Stimulated activated CD4-positive, alpha-beta T cell treated with anti-CD3 and anti-CD28 coated beads, Interleukin-15, amount 100 ng/mL, for 48 hours (primary cell): ENCODE measurements around the gene DTX2.
"Not testable (repeated sequence)": the region's sequence is repeated elsewhere in the genome, so short reads cannot be mapped to it uniquely, and the experiment has no call there.

Source experiments
- DNase-seq, 2 donors: peaks; one replicate each; pipeline ENCODE4 v3.0.0-alpha.2; 2020; ENCODE audit warnings: low read depth in 2 of 2

The DTX2 gene

DNA sequence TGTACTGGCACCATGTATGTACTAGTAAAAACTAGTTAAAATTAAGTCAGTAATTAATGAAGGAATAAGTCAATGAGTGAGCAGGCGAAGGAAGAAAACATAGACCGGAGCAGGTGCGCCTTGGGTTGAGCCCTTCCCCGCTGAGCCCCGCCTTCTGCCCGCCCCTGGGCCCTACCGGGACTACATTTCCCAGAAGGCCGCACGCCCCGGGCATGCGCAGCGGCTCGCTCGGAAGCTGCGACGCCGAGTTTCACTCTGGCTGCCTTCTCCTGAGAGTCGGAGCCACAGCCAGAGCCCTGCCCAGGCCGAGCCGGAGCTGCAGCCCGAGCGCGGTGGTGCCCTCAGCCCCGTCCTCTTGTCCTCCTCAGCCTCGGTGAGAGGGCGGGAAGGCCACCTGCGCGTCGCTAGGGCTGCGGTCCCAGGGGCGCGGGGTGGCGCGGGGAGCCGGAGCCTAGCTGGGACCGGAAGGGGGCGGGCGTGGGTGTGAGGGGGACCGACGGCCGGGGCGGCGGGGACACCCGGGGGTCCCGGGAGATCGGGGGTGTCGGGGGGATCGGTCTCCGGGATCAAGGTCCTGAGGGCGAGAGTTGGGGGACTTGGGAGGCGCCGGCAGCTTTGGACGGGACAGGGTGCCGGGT, at the start of gene DTX2:
DTX2 (plus strand) TSS at position 246 of the 638 bp plus-strand sequence. CDS start 18,801 bp downstream, outside the sequence.
- DNase-seq: peak in 1 of 2 donors; percentile 24

DNA sequence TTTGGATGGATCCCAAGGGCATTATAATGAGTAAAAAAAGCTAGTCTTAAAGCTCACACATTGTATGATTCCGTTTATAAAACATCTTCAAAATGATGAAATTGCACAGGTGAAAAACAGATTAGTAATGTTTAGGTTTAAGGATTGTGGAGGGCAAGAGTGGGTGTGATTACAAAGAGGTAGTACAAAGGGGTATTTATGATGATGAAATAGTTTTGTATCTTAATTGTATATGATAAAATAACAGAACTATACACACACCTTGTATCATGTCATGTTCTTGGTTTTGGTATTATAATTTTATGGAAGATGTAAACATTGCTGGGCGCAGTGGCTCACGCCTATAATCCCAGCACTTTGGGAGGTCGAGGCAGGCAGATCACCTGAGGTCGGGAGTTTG, 49.3 kb upstream of the DTX2 start:
- no peak for DNase-seq

DNA sequence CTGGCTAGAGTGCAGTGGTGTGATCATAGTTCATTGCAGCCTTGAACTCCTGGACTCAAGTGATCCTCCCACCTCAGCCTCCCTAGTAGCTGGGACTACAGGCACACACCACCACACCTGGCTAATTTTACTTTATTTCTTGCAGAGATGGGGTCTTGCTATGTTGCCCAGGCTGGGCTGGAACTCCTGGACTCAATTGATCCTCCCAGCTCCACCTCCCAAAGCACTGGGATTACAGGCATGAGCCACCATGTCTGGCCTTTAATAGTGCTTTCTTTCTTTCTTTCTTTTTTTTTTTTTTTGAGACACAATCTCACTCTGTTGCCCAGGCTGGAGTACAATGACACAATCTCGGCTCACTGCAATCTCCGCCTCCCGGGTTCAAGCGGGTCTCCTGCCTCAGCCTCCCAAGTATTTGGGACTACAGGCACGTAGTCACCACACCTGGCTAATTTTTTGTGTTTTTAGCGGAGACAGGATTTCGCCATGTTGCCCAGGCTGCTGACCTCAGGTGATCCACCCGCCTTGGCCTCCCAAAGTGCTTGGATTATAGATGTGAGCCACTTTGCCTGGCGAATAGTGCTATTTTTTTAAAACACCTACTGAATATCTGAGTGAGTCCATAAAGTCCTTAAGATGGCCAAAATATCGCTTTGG, 43.7 kb upstream of the DTX2 start:
- not testable (repeated sequence) for DNase-seq

DNA sequence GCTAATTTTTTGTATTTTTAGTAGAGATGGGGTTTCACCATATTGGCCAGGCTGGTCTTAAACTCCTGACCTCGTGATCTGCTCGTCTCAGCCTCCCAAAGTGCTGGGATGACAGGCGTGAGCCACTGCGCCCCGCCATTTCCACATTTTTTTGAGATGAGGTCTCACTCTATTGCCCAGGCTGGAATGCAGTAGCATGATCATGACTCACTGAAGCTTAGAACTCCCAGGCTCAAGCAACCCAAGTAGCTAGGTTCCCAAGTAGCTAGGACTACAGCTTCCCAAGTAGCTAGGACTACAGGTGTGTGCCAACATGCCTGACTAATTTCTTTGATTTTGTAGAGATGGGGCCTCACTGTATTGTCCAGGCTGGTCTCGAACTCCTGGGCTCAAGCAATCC, 40.4 kb upstream of the DTX2 start:
- not testable (repeated sequence) for DNase-seq

DNA sequence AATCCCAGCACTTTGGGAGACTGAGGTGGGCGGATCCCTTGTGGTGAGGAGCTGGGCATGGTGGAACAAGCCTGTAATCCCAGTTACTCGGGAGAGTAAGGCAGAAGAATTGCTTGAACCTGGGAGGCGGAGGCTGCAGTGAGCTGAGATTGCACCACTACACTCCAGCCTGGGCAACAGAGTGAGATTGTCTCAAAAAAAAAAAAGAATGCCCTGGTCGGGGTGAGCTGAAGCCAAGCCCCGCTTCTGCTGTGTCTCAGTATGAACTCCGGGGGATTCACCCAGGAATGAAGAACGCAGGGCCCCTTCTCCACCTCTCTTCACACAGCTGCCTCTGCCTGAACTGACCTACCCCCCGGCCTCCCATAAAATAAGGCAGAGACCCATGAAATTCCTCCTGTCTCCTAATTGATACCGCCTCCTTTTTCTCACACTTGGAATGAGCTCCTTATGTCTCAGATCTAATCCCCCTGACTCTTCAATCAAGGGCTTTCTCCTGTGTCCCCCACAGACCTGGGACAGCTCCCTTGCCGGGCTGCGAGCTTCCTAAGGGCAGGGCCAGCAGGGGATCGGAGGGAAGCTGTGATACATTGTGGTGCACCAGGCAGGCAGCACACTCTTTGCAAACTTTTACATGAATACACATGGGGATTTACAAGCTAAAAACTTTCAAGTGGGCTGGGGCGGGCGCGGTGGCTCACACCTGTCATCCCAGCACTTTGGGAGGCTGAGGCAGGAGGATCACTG, 37.7 kb upstream of the DTX2 start:
- no peak for DNase-seq

DNA sequence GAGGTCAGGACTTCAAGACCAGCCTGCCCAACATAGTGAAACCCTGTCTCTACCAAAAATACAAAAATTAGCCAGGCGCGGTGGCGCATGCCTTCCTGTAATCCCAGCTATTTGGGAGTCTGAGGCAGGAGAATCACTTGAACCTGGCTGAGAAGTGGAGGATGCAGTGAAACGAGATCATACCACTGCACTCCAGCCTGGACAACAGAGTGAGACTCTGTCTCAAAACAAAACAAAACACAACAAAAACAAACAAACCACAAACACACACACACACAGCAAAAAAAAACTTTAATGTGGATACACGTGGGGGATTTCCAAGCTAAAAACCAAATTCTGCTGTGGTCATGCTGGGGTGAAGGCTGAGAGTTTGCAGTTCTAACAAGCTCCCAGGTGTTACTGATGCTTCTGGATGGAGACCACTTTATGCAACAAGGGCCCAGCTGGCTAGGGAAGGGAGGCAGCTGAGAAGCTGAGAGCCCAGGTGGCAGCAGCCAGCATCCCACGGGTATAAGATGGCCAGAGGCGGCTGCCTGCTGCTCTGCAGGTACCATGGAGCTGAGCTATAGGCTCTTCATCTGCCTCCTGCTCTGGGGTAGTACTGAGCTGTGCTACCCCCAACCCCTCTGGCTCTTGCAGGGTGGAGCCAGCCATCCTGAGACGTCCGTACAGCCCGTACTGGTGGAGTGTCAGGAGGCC, 36.9 kb upstream of the DTX2 start, which contains the start of gene ZP3:
ZP3 (plus strand) TSS at position 538 of the 699 bp plus-strand sequence; CDS start at position 553, 15 bp downstream.
- no peak for DNase-seq

DNA sequence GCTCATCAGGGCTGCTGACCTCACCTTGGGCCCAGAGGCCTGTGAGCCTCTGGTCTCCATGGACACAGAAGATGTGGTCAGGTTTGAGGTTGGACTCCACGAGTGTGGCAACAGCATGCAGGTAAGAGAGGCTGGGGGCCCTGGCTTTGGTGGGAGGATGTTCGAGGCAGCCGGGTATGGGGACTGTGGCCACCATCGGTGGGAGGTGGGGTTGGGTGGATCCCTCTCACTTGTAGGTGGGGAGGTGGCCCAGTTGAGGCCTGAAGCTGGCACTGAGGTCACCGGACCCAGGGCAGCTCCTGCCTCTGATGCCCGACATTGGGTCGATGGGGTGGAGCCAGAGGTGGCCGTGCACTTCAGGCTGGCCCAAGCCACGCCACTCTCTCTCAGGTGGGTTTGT, 36.4 kb upstream of the DTX2 start:
- no peak for DNase-seq

DNA sequence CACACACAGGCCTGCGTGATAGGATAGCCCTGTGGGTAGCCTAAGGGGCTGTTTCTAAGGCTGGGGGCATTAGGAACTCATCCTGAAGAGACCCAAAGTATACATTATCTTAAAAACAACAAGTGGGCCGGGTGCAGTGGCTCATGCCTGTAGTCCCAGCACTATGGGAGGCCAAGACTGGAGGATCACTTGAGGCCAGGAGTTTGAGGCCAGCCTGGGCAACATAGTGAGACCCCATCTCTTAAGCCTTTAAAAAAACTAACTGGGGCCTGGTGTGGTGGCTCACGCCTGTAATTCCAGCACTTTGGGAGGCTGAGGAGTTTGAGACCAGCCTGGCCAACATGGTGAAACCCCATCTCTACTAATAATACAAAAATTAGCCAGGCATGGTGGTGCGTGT, 36.0 kb upstream of the DTX2 start:
- DNase-seq: not testable (repeated sequence)

DNA sequence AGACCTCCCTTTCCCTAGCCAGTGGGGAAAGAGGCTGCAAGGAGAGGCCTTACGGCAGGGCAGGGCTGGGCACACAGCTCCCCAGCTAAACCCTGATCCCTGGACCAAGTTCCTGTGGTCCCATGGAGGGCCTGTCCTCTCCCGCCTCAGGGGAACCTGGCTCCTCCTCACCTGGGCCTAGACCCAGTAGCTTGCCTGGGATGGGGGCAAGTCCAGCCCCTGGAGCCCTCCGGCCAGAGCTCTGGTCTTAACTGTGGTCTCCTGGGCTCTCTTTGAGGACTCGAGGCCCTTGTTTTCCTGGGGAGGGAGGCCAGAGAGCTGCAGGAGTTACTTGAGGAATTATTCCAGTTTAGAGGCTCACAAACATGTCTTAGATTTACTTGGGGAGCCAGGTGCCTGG, 35.3 kb upstream of the DTX2 start:
- no peak for DNase-seq

DNA sequence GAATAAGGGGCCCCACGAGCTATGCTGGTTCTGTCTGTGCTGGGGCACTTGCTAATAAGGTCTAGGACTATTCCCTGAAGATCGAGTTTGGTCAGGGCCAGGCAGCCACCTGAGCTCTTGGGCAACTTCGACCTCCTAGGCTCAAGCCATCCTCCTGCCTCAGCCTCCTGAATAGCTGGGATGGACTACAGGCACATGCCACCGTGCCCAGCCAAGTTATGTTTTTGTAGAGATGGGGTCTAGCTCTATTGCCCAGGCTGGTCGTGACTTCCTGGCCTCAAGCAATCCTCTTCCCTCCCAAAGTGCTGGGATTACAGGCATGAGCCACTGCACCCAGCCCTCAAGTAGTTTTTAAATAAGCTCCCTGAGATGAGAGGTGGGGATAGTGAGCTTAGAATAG, 33.9 kb upstream of the DTX2 start:
- DNase-seq: no peak

DNA sequence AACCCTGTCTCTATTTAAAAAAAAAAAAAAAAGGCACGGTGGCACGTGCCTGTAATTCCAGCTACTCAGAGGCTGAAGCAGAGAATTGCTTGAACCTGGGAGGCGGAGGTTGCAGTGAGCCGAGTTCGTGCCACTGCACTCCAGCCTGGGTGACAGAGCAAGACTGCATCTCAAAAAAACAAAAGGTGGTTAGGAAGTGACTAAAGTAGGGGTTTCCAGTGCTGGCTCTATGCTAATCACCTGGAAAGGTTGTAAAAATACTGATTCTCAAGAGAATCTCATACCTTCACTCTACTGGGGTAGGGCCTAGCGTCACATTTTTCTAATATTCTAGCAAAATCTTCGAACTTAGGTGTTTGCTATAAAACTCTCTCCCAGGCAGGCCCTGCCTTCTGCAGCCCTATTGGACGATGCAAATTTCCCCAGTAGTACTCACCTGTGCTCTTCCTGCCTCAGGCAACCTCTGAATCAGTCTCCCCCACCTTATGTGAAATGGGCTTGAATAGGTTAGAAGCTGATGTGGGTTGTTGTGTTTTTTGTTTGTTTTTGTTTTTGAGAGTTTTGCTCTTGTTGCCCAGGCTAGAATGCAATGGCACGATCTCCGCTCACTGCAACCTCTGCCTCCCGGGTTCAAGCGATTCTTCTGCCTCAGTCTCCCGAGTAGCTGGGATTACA, 33.2 kb upstream of the DTX2 start:
- no peak for DNase-seq

DNA sequence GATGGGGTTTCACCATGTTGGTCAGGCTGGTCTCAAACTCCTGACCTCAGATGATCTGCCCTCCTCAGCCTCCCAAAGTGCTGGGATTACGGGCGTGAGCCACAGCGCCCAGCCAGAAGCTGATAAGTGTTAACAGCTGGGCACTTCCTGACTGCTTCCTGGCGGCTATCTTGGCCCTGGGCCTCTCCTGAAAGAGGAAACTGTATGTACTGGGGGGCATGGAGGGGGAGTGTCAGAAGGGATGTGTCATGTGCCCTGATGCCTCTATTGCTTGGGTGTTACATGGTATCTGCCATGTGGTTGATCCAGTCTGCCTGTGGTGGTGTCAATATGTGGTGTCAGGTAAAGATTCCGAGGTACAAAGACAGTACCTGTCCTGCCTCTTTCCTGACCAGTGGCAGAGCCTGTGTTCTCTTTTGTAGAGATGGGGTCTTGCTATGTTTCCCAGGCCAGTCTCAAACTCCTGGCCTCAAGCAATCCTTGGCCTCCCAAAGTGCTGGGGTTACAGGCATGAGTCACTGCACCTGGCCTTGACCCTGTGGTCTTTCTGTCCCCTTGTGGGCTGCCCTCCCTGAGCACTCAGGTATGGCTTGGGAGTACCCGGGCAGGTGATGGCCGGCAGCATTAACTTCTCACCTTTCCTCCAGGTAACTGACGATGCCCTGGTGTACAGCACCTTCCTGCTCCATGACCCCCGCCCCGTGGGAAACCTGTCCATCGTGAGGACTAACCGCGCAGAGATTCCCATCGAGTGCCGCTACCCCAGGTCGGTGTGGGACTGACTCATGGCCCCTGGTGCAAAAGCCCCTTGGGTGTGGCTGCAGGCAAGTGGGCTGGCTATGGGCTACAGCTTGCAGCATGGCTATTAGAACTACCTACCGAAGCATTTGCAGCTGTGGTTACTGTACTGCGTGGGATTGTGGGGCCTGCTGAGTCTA, 32.4 kb upstream of the DTX2 start:
- no peak for DNase-seq

DNA sequence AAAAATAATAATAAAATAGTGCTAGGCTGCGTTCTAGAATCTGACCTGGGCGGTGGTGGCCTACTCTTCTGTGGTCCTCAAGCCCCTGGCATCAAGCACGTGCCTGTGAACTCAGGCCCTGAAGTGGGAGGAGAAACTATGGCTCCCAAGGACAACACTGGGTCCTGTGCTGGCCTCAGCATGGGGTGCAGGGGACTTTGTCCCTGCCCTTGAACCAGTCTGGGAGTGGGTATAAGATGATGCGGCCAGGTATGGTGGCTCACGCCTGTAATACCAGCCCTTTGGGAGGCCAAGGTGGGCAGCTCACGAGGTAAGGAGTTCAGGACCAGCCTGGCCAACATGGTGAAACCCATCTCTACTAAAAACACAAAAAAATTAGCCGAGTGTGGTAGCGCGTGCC, 31.3 kb upstream of the DTX2 start:
- DNase-seq: no peak

DNA sequence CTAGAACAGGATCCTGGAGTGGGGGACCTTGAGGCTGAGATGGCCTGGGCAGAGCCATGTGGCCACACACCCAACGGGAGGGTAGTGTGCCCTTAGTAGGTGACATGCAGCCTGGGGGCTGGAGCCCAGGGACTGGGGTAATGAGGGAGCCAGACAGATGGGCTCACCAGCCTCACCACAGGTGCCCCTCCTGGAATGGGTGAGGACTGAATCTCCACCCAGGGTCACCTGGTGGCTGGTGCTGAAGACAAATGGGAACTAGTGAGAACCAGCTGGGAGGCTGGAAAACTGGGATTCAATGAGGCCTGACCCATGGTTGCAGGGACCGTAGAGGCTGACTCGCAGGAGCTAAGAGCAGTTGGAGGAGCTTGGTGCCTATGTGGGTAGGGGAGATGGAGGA, 30.7 kb upstream of the DTX2 start:
- DNase-seq: no peak

DNA sequence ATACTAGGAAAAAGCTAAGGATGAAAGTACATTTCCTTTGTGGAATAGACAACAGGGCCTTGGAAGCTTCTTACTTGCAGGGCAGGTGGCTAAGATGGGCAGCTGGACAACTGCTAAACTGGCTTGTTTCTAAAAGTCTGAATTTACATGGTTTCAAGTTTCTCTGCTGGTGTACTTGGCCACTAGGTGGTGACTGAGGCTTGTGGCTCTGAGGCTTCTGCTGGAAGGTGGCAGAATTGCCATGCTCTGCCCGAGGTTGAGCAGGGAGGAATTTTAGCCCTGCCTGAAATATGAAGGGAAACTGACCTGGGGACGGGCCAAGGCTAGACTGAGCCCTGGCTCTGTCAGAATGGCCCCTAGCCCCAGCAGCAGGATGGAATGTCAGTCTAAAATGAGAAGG, 23.6 kb upstream of the DTX2 start:
- DNase-seq: peak; percentile 20 to 48

DNA sequence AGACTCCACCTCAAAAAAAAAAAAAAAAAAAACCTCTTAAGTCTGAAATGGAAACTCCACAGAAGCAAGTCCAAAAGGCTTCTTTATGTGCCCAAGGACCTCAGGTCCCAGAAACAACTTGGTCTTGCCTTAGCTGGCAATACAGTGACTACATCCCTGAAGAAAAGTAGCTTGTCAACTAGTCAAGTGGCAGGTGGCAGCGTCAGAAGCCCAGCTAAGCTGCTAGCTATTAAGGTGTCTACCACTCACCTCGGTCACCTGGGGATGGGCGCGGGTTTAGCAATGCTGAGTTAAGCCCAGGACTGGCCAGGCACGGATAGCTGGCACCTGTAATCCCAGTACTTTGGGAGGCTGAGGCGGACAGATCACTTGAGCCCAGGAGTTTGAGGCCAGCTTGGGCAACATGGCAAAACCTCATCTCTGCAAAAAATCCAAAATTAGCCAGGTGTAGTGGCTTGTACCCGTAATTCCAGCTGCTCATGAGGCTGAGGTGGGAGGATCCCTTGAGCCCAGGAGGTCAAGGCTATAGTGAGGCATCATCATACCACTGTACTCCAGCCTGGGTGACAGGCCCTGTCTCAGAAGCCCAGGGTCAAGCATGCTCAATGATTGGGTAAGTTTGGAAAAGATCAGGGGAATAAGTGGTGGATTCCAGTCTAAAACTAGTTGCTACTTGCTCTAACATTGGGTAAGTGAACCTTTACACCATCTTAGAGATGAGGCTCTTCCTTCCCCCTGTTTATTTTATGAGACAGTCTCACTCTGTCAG, 22.2 kb upstream of the DTX2 start:
- not testable (repeated sequence) for DNase-seq

DNA sequence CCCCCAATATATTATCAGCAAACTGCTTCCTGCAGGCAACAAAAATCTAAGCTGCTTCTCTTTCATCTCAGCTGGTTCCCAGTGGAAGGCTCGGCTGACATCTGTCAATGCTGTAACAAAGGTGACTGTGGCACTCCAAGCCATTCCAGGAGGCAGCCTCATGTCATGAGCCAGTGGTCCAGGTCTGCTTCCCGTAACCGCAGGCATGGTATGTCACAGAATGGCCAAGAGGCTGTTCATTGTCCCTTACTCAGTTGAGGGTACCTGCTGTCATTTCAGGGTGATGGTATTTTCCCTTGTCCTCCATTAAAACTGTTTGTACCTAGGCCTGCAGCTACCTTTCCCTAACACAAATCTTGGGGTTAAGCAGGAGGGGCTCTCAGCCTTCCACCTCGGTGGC, 21.1 kb upstream of the DTX2 start:
- DNase-seq: not testable (repeated sequence)

DNA sequence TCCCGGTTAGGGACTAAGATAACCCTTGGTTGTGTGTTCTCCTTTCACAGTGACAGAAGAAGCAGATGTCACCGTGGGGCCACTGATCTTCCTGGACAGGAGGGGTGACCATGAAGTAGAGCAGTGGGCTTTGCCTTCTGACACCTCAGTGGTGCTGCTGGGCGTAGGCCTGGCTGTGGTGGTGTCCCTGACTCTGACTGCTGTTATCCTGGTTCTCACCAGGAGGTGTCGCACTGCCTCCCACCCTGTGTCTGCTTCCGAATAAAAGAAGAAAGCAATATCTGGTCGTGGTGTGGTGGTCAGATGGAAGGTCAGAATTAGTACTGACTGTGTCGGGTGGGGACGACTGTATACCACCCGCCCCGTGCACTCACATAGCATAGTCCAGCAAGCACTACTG, 19.7 kb upstream of the DTX2 start:
- not testable (repeated sequence) for DNase-seq

DNA sequence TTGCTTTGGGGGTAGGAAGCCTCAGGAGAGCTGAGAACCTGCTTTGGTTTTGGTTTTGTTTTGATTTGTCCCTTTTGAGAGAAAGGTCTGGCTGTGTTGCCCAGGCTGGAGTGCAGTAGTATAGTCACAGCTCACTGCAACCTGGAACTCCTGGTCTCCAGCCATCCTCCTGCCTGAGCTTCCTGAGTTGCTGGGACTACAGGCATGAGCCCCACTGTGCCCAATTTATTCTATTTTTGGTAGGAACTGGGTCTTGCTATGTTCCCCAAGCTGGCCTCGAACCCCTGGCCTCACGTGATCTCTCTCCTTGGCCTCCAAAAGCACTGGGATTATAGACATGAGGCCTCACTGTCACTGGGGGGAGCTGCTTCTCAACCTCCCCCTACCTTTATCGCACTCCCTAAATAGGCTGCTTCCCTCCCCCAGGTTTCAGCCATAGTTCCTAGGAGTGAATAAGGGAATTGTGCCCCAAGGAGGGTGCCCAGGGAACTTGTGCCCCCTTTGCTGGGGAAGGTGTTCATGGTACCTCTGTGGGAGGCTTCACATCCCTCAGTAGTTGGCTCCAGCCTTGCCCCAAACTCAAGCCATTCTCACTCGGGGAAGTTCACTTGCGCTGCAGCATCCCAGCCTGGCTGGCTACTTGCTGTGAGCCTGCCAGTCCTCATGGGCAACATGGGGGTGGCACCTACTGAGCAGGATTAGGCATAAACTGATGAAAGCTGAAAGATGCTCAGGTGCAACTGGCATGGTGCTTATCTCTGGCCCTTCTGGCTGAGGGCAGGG, 18.7 kb upstream of the DTX2 start:
- DNase-seq: not testable (repeated sequence)
